Motor neuron (in vitro differentiated cells): ENCODE data around the gene TMA16. TPM values are rescaled to one million over a fixed set of nuclear protein-coding genes. Genes with fewer than 3 reads are reported as not detected.
A peak's percentile ranks its signal among the peaks of the same experiment; 100 is the strongest.

Experiments used
- ATAC-seq, 8 experiments: fragments of 200-7000 bp; cut with Tn5 transposase; replicated peaks in 6 of 8; 2 replicates each; pipeline ENCODE4 v1.8.0; 2021; ENCODE audit warnings: mild to moderate bottlenecking in 8 of 8, moderate library complexity in 8 of 8
- H3K27ac ChIP-seq, 2 donors: fragments of 250-450 bp; sonication (Bioruptor Pico); 2 replicates each; pipeline ENCODE4 v1.9.0; 2021; ENCODE audit warnings: antibody characterized with exemption in 2 of 2, mild to moderate bottlenecking in 2 of 2, moderate library complexity in 1 of 2
- H3K4me1 ChIP-seq, 2 donors: fragments of 250-450 bp; sonication (Bioruptor Pico); replicated peaks in 1 of 2; 2 replicates each; pipeline ENCODE4 v1.6.1; 2021; ENCODE audit warnings: antibody characterized with exemption in 2 of 2, mild to moderate bottlenecking in 2 of 2, moderate library complexity in 1 of 2
- H3K4me3 ChIP-seq, 5 donors: fragments of 250-450 bp; sonication (Bioruptor Pico); 2 replicates each; pipeline ENCODE4 v1.9.0; 2021; ENCODE audit warnings: antibody characterized with exemption in 5 of 5, mild to moderate bottlenecking in 5 of 5, moderate library complexity in 4 of 5
- WGBS, 10 experiments: fragments of 450-650 bp; shearing (Covaris generic); methylation state at CpG; one replicate each; pipeline ENCODE4 v1.0.0; 2022; 5-methylcytosine and 5-hydroxymethylcytosine counted together
- in situ Hi-C, 9 experiments: fragments of 400-800 bp; cut with MboI; loops; one replicate each; pipeline ENCODE4 v1.15.0; 2021; ENCODE audit warnings: low sequenced_read_pairs in 9 of 9, low pct_unique_long_range_greater_than_20kb in 2 of 9; ENCODE audit not compliant: unreplicated experiment in 9 of 9
- total RNA-seq, 8 experiments: library from RNA; unstranded; fragments of 300-600 nt; gene quantifications; 2 replicates each; pipeline versions ENCODE4 v1.2.3 to v1.2.4, GENCODE V29; 2022

The TMA16 gene
- total RNA-seq, 8 experiments from 2014 or later: 15.8 to 65.2 (median 31.1) TPM

GRCh38 chr4:163550869-163551267 lies 56.4 kb downstream of the TMA16 start:
- H3K4me1 ChIP-seq: no peaks in the 10 kb centered on the region
- no peak for ATAC-seq
- H3K27ac ChIP-seq: no peak overlapping the region
- no peak overlapping the region for H3K4me3 ChIP-seq
- WGBS, 10 experiments: 24 to 83% (median 56%) methylated on average over 2 to 6 of the region's 6 CpGs; no CpG with 5 or more reads in 1 of the 10 experiments
- in situ Hi-C loops: loop anchor here in 6 of 9 experiments (10.0 to 25.0 kb wide), 5 partner anchors 114 to 1186 kb away; no protein-coding TSS in a partner anchor

DNA sequence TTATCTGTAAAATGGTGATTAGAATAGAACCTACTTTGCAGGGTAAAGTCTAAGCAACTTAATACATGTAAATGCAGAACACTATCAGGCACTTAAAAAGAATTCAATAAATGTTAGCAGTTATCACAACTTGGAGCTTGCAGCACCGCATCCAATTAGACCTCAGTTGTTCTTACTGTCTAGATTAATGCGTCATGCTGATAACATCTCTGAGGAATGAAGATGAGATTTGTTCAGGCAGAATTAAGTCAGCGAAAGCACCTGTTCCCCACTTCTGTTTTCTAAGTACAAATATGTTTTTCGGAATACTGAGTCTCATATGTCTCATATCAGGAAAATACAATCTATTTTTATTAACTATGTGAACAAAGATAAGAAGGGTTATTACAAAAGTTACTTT lies 58.7 kb downstream of the TMA16 start:
- H3K27ac ChIP-seq: no peak overlapping the region
- no peaks in the 10 kb centered on the region for H3K4me1 ChIP-seq
- 77 to 100% (median 89%) methylated on average over 2 to 4 of the region's 4 CpGs; no CpG with 5 or more reads in 1 of the 10 experiments for WGBS, 10 experiments
- in situ Hi-C loops: loop anchor here in 6 of 9 experiments (10.0 to 25.0 kb wide), 5 partner anchors 112 to 1184 kb away; no protein-coding TSS in a partner anchor
- no peak for ATAC-seq
- no peak overlapping the region for H3K4me3 ChIP-seq

DNA sequence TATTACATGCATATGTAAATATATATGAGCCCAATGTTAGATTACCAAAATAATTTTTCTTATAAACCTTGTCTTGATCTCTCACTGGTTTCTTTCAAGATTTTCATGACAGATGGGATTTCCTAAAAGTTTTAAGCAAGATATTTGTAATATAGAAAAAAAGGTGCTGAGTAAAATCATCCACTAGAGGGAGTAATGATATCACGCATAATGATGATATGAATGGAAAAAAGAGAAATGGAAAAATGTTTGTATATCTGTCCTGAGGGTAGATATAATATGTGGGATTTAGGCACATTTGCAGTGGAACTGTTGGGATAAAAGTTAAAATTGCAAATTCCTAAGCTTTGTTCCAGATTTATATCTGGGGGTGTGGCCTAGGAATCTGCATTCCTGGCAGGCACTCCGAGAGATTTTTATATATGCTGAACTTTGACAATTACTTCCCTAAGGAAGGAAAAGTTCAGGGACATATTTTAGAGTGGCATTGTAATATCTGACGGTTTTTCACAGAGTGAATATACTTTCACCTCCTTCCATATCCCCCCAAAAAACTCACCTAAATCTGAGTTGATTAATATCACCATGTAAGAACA lies 60.5 kb downstream of the TMA16 start:
- Histone ChIP-seq H3K27ac (no peak overlapping the region), H3K4me1 (no peaks in the 10 kb centered on the region), H3K4me3 (no peak overlapping the region)
- ATAC-seq: no peak
- in situ Hi-C loops: loop anchor here in 6 of 9 experiments (10.0 to 25.0 kb wide), 5 partner anchors 110 to 1182 kb away; no protein-coding TSS in a partner anchor
- WGBS, 10 experiments: 0 to 67% (median 42%) methylated on average over 1 to 3 of the region's 3 CpGs

- Histone ChIP-seq H3K27ac (no peak overlapping the region), H3K4me1 (no peaks in the 10 kb centered on the region), H3K4me3 (no peak overlapping the region)
- in situ Hi-C loops: loop anchor here in 6 of 9 experiments (10.0 to 25.0 kb wide), 5 partner anchors 109 to 1181 kb away; no protein-coding TSS in a partner anchor
- peak in 3 of 8 experiments; percentile 22 to 47 (median 39) for ATAC-seq
- 27 to 100% (median 56%) methylated on average over 1 to 2 of the region's 2 CpGs; no CpG with 5 or more reads in 1 of the 10 experiments for WGBS, 10 experiments
Observed at GRCh38 chr4:163556177-163556576, 61.7 kb downstream of the TMA16 start.

DNA sequence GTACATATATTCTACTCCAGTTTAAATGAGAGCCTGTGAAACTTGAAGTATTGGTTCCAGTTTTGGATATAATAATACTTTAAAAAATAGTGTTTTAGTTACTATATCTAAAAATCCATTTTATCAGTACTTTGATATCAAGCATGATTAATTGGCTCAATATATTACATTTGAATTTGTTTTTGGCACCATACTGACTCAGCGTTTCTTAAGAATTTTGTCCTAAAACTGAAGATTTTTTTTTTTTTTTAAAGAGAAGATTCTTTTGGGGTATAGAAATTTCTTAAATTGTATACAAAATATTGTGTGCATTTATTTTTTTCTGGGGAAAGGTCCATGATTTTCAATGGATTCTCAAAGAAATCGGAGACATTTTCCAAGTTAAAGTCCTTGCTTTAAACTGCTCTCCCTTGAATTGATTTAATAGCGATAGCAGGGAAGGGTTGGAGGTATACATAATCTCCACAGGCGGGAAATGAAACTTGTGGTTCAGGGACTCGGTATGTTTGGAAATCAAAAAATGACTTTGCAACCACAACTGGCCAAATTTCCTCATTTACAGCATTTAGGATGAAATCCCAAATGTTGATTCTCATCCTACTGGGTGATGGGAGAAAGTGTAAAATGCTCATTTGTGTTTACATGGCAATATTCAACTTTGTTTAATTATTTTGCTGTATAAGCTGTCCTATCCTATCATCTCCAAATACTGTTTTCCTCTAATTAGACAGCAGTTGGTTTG lies 62.3 kb downstream of the TMA16 start:
- Histone ChIP-seq H3K27ac (no peak overlapping the region), H3K4me3 (no peak overlapping the region), H3K4me1 (no peaks in the 10 kb centered on the region)
- WGBS, 10 experiments: 35 to 100% (median 68%) methylated on average over 1 to 5 of the region's 5 CpGs
- in situ Hi-C loops: loop anchor here in 6 of 9 experiments (10.0 to 25.0 kb wide), 5 partner anchors 108 to 1180 kb away; no protein-coding TSS in a partner anchor
- no peak for ATAC-seq

- Histone ChIP-seq H3K4me1 (no peaks in the 10 kb centered on the region), H3K27ac (no peak overlapping the region), H3K4me3 (no peak overlapping the region)
- WGBS, 10 experiments: 16 to 98% (median 83%) methylated on average over 3 to 6 of the region's 6 CpGs; no CpG with 5 or more reads in 1 of the 10 experiments
- in situ Hi-C loops: loop anchor here in 6 of 9 experiments (10.0 to 25.0 kb wide), 5 partner anchors 106 to 1179 kb away; no protein-coding TSS in a partner anchor
- ATAC-seq: peak in 6 of 8 experiments; percentile 20 to 97 (median 82)
Observed at GRCh38 chr4:163558539-163559044, 64.1 kb downstream of the TMA16 start.

DNA sequence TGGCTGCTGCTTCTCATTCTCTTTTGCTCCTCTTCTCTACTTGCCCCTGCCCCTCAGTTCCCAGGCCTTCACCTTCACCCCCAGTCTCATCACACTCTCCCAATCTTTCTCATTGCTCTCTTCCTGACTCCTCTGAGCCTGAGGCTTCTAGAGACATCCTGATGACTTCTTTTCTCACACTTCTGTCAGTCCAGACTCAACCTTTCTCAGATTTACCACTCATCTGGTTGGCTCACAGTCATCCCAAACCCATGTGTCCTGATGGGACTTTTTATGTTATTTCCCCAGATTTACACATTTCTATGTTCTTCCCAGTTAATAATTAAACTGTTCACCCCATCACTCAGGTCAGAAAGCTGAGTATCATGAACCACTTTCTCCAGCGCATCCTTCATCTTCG lies 68.0 kb downstream of the TMA16 start:
- no peak for ATAC-seq
- no peak overlapping the region for H3K27ac ChIP-seq
- H3K4me1 ChIP-seq: peaks cover 7 to 23% of the 10 kb centered on the region in 2 donors
- WGBS, 10 experiments: 79 to 100% (median 93%) methylated on average over 1 to 2 of the region's 2 CpGs; no CpG with 5 or more reads in 3 of the 10 experiments
- in situ Hi-C loops: loop anchor here in 4 of 9 experiments (25.0 kb wide), 2 partner anchors 450 to 1175 kb away; no protein-coding TSS in a partner anchor
- no peak overlapping the region for H3K4me3 ChIP-seq

DNA sequence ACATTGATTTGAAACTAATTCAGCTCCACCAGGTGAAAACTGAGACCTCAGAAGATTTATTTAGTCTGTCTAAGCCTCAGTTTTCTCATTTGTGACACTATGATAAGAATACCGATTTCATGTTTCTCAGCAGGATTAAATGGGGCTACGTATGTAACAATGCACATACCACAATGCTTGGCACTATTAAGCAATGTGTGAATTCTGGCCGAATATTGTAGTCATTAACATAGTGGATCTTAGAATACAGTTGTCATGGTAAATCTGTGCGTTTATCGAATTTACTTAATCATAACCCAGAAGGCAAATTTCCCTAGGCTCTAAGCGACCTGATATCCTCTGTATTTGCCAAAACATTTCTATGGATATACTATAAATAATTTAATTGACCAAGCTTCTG lies 69.1 kb downstream of the TMA16 start:
- WGBS, 10 experiments: 7 to 100% (median 88%) methylated on average over 1 to 6 of the region's 6 CpGs; no CpG with 5 or more reads in 1 of the 10 experiments
- in situ Hi-C loops: loop anchor here in 4 of 9 experiments (25.0 kb wide), 2 partner anchors 449 to 1174 kb away; no protein-coding TSS in a partner anchor
- Histone ChIP-seq H3K4me1 (peaks cover 7 to 23% of the 10 kb centered on the region in 2 donors), H3K4me3 (no peak overlapping the region), H3K27ac (no peak overlapping the region)
- peak in 3 of 8 experiments; percentile 45 to 76 (median 64) for ATAC-seq

- WGBS, 10 experiments: 63 to 100% (median 81%) methylated on average over 1 to 2 of the region's 2 CpGs
- H3K4me3 ChIP-seq: no peak overlapping the region
- peaks cover 7 to 23% of the 10 kb centered on the region in 2 donors for H3K4me1 ChIP-seq
- no peak for ATAC-seq
- in situ Hi-C loops: loop anchor here in 4 of 9 experiments (25.0 kb wide), 2 partner anchors 448 to 1173 kb away; no protein-coding TSS in a partner anchor
- no peak overlapping the region for H3K27ac ChIP-seq
Observed at GRCh38 chr4:163564221-163564720, 69.8 kb downstream of the TMA16 start.

- Histone ChIP-seq H3K27ac (no peak overlapping the region), H3K4me3 (no peak overlapping the region), H3K4me1 (peaks cover 7 to 23% of the 10 kb centered on the region in 2 donors)
- in situ Hi-C loops: loop anchor here in 4 of 9 experiments (25.0 kb wide), 2 partner anchors 447 to 1172 kb away; no protein-coding TSS in a partner anchor
- 0 to 67% (median 32%) methylated on average over 1 to 5 of the region's 5 CpGs for WGBS, 10 experiments
- peak in 1 of 8 experiments; percentile 43 for ATAC-seq
Observed at GRCh38 chr4:163565226-163566135, 71.0 kb downstream of the TMA16 start.

DNA sequence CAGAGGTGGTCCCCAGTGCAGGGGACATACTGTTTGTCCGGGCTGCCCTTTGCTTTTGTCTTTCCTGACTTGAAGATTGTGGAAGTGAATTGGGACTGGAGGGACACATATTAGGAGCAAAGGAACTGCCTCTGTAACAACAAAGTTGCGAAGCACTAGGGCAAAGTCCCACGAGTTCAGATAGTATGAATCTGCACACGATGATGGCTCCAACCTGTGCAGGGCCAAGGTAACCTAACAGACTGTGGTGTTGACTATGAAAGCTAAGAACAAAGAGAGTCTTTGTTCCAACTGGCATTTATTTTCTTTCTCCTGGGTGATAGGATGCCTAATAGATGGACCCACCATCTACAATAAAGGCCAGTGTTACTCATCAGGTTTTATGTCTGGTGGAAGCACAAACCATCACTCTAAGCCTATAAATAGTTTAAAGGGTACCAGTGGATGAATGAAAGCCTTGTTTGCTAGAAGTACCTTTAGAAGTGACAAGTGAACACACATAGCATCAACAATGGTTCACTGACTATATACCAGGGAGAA lies 71.8 kb downstream of the TMA16 start:
- Histone ChIP-seq H3K4me3 (no peak overlapping the region), H3K4me1 (peaks cover 7 to 23% of the 10 kb centered on the region in 2 donors), H3K27ac (no peak overlapping the region)
- in situ Hi-C loops: loop anchor here in 4 of 9 experiments (25.0 kb wide), 2 partner anchors 446 to 1171 kb away; no protein-coding TSS in a partner anchor
- peak in 1 of 8 experiments; percentile 51 for ATAC-seq
- 33 to 100% (median 88%) methylated on average over 1 to 4 of the region's 4 CpGs; no CpG with 5 or more reads in 4 of the 10 experiments for WGBS, 10 experiments
